Measurements from ENCODE around the gene PTAR1.

PTAR1 gene

GRCh38 chr9:69667306-69667705 is 92.5 kb downstream of the PTAR1 start:
- no CpG with 5 or more reads among the region's 1 CpG for WGBS (ENCODE audit: extremely low coverage, insufficient coverage, insufficient read length)

DNA sequence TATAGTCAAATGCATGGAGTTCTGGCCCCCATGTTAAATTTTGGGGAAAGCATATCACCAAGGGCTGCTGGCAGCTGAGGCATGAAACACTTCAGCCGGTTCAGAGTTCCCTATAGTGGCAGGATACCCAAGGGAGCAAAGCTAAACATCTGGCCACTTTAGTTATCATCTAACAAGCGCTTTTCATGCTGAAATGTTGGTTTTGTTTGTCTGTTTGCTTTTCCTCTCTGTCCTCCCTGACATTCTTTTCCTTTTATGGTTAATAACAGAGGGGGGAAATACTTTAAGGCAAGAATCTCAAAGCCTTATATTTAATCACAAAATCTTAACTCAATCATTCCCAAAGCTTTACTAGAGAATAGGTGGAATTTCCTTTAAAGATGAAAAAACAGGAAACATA is 99.5 kb downstream of the PTAR1 start:
- no peak overlapping the region for H3K4me2 ChIP-seq (ENCODE audit: low read length)
- no peaks in the 10 kb centered on the region for H3K79me2 ChIP-seq (ENCODE audit: control insufficient read depth, insufficient read depth, low read length, poor library complexity)
- H2BK12ac ChIP-seq (ENCODE audit: low read length): no peak overlapping the region
- H3K36me3 ChIP-seq (ENCODE audit: control insufficient read depth in 1 of 2, insufficient read depth in 2 of 2, low read length in 2 of 2): no peaks in the 10 kb centered on the region
- no peaks in the 10 kb centered on the region for H3K4me1 ChIP-seq (ENCODE audit: control insufficient read depth in 1 of 2, insufficient read depth in 2 of 2, low read length in 2 of 2)
- H3K4ac ChIP-seq (ENCODE audit: low read depth, low read length): no peak overlapping the region
- no peak overlapping the region for H3K27ac ChIP-seq (ENCODE audit: low read depth, low read length)
- H2AFZ ChIP-seq (ENCODE audit: insufficient read depth, low read length, poor library complexity): no peak overlapping the region
- no peak overlapping the region for H4K8ac ChIP-seq (ENCODE audit: low read depth, low read length)
- no peak overlapping the region for H2AK5ac ChIP-seq (ENCODE audit: low read length)
- no peak overlapping the region for H3K14ac ChIP-seq (ENCODE audit: low read length)
- WGBS (ENCODE audit: extremely low coverage, insufficient coverage, insufficient read length): no CpG with 5 or more reads among the region's 2 CpGs
- no peaks in the 10 kb centered on the region for H3K27me3 ChIP-seq (ENCODE audit: insufficient read depth, low read length)
- DNase-seq: no peak
- H4K91ac ChIP-seq (ENCODE audit: low read depth, low read length): no peak overlapping the region
- no peaks in the 10 kb centered on the region for H3K79me1 ChIP-seq (ENCODE audit: low read length)
- H3K9me3 ChIP-seq (ENCODE audit: insufficient read depth, low read depth, low read length): no peaks in the 10 kb centered on the region
- H4K12ac ChIP-seq (ENCODE audit: low read depth, low read length): no peak overlapping the region
- H3K9ac ChIP-seq (ENCODE audit: low read length): no peak overlapping the region
- no peak overlapping the region for H3K23ac ChIP-seq (ENCODE audit: low read length)
- H2BK5ac ChIP-seq (ENCODE audit: low read depth, low read length, poor library complexity): no peak overlapping the region
- H3K4me3 ChIP-seq (ENCODE audit: low read depth, low read length): no peak overlapping the region
- H2BK120ac ChIP-seq (ENCODE audit: insufficient read depth, low read length, poor library complexity): no peak overlapping the region
- H3K18ac ChIP-seq (ENCODE audit: low read length): no peak overlapping the region

More at GRCh38 chr9:69667306-69667705, 92.5 kb downstream of the PTAR1 start:
- peaks cover 3 to 4% of the 10 kb centered on the region in 2 experiments for H3K4me1 ChIP-seq (ENCODE audit: control insufficient read depth in 1 of 2, insufficient read depth in 2 of 2, low read length in 2 of 2)
- no peak overlapping the region for H3K23ac ChIP-seq (ENCODE audit: low read length)
- no peaks in the 10 kb centered on the region for H3K79me1 ChIP-seq (ENCODE audit: low read length)
- no peak overlapping the region for H4K8ac ChIP-seq (ENCODE audit: low read depth, low read length)
- H4K12ac ChIP-seq (ENCODE audit: low read depth, low read length): no peak overlapping the region
- H3K4me3 ChIP-seq (ENCODE audit: low read depth, low read length): no peak overlapping the region
- no peak overlapping the region for H2BK120ac ChIP-seq (ENCODE audit: insufficient read depth, low read length, poor library complexity)
- no peak overlapping the region for H3K4ac ChIP-seq (ENCODE audit: low read depth, low read length)
- H3K18ac ChIP-seq (ENCODE audit: low read length): no peak overlapping the region
- H3K27me3 ChIP-seq (ENCODE audit: insufficient read depth, low read length): peaks cover 13% of the 10 kb centered on the region
- H3K79me2 ChIP-seq (ENCODE audit: control insufficient read depth, insufficient read depth, low read length, poor library complexity): no peaks in the 10 kb centered on the region
- no peak overlapping the region for H4K91ac ChIP-seq (ENCODE audit: low read depth, low read length)
- no peak for DNase-seq
- no peak overlapping the region for H2BK12ac ChIP-seq (ENCODE audit: low read length)
- no peak overlapping the region for H3K9ac ChIP-seq (ENCODE audit: low read length)
- H3K27ac ChIP-seq (ENCODE audit: low read depth, low read length): no peak overlapping the region
- no peaks in the 10 kb centered on the region for H3K36me3 ChIP-seq (ENCODE audit: control insufficient read depth in 1 of 2, insufficient read depth in 2 of 2, low read length in 2 of 2)
- no peak overlapping the region for H2AK5ac ChIP-seq (ENCODE audit: low read length)
- no peak overlapping the region for H3K4me2 ChIP-seq (ENCODE audit: low read length)
- no peak overlapping the region for H3K14ac ChIP-seq (ENCODE audit: low read length)
- H3K9me3 ChIP-seq (ENCODE audit: insufficient read depth, low read depth, low read length): no peaks in the 10 kb centered on the region
- H2AFZ ChIP-seq (ENCODE audit: insufficient read depth, low read length, poor library complexity): no peak overlapping the region
- H2BK5ac ChIP-seq (ENCODE audit: low read depth, low read length, poor library complexity): no peak overlapping the region
